NCI-H2029 (cell line): Measurements from ENCODE around the gene FSTL5.
"Not testable (repeated sequence)": the region's sequence is repeated elsewhere in the genome, so short reads cannot be mapped to it uniquely, and the experiment has no call there.

ENCODE experiments used
- DNase-seq: peaks from one replicate; lab custom pipeline; 2025; lab: John Stamatoyannopoulos, UW

Gene FSTL5

GRCh38 chr4:161829591-161829990, 334.2 kb downstream of the FSTL5 start:
- DNase-seq, result no peak

GRCh38 chr4:161828061-161828460, 335.7 kb downstream of the FSTL5 start:
- no peak for DNase-seq

GRCh38 chr4:161827013-161827412, 336.8 kb downstream of the FSTL5 start:
- no peak for DNase-seq

GRCh38 chr4:161823450-161823849, 340.4 kb downstream of the FSTL5 start:
- no peak for DNase-seq

- DNase-seq, result no peak
Measured at GRCh38 chr4:161822174-161822573, 341.6 kb downstream of the FSTL5 start.

- no peak for DNase-seq
Measured at GRCh38 chr4:161817914-161818313, 345.9 kb downstream of the FSTL5 start.

- no peak for DNase-seq
Measured at GRCh38 chr4:161816958-161817357, 346.8 kb downstream of the FSTL5 start.

- DNase-seq, result no peak
Measured at GRCh38 chr4:161815841-161816240, 348.0 kb downstream of the FSTL5 start.

- no peak for DNase-seq
Measured at GRCh38 chr4:161813889-161814288, 349.9 kb downstream of the FSTL5 start.

- DNase-seq, result no peak
Measured at GRCh38 chr4:161813389-161813788, 350.4 kb downstream of the FSTL5 start.

GRCh38 chr4:161803171-161803570, 360.6 kb downstream of the FSTL5 start:
- DNase-seq, result no peak

- DNase-seq, result peak; percentile 75
Measured at GRCh38 chr4:161799710-161800109, 364.1 kb downstream of the FSTL5 start.

GRCh38 chr4:161792991-161793390, 370.8 kb downstream of the FSTL5 start:
- no peak for DNase-seq

- DNase-seq, result no peak
Measured at GRCh38 chr4:161791796-161792556, 371.8 kb downstream of the FSTL5 start.

- no peak for DNase-seq
Measured at GRCh38 chr4:161767116-161767515, 396.7 kb downstream of the FSTL5 start.

- DNase-seq, result no peak
Measured at GRCh38 chr4:161762796-161763195, 401.0 kb downstream of the FSTL5 start.

GRCh38 chr4:161760008-161760407, 403.8 kb downstream of the FSTL5 start:
- no peak for DNase-seq

GRCh38 chr4:161758412-161758811, 405.4 kb downstream of the FSTL5 start:
- not testable (repeated sequence) for DNase-seq

GRCh38 chr4:161728929-161729328, 434.9 kb downstream of the FSTL5 start:
- DNase-seq, result no peak

- no peak for DNase-seq
Measured at GRCh38 chr4:161721947-161722346, 441.9 kb downstream of the FSTL5 start.

- DNase-seq, result no peak
Measured at GRCh38 chr4:161717084-161717483, 446.7 kb downstream of the FSTL5 start.

- DNase-seq, result no peak
Measured at GRCh38 chr4:161714931-161715330, 448.9 kb downstream of the FSTL5 start.

- DNase-seq, result no peak
Measured at GRCh38 chr4:161714022-161714751, 449.6 kb downstream of the FSTL5 start.
